Right cardiac atrium (tissue), 5 donors: Measurements from ENCODE around the gene TAS1R2. TPM values are rescaled to one million over a fixed set of nuclear protein-coding genes. Genes with fewer than 3 reads are reported as not detected.
"Not testable (repeated sequence)": the region's sequence is repeated elsewhere in the genome, so short reads cannot be mapped to it uniquely, and the experiment has no call there.

Experiments
- ATAC-seq, 2 donors: fragments of 200-7000 bp; cut with Tn5 transposase; one replicate each; pipeline versions ENCODE4 v1.8.0 to v1.9.1; 2020; ENCODE audit warnings: moderate library complexity in 2 of 2, mild to moderate bottlenecking in 1 of 2
- DNase-seq, 3 donors: peaks; one replicate each; pipeline ENCODE4 v3.0.0-alpha.2; 2020
- H3K27ac ChIP-seq: one replicate; pipeline ENCODE4 v1.5.1; 2013; ENCODE audit warnings: mild to moderate bottlenecking, low read length, control low read depth, moderate library complexity
- H3K27me3 ChIP-seq: one replicate; pipeline ENCODE4 v1.6.1; 2013; ENCODE audit not compliant: control insufficient read depth, insufficient read depth
- H3K4me1 ChIP-seq: one replicate; pipeline ENCODE4 v1.6.1; 2013; ENCODE audit warnings: low read length; ENCODE audit not compliant: control insufficient read depth, insufficient read depth
- H3K4me3 ChIP-seq: one replicate; pipeline ENCODE4 v1.5.1; 2013; ENCODE audit warnings: low read length, control low read depth
- H3K9me3 ChIP-seq: one replicate; pipeline ENCODE4 v1.6.1; 2013; ENCODE audit warnings: low read length; ENCODE audit not compliant: control insufficient read depth
- WGBS: extraction: QIAGEN DNeasy Blood & Tissue Kit; methylation state at CpG from one replicate; pipeline ENCODE4 v1.1.7; 2013; 5-methylcytosine and 5-hydroxymethylcytosine counted together
- intact Hi-C, 4 donors: fragments of 100-400 bp; cut with DNase I; formaldehyde crosslinking; loops; one replicate each; pipeline versions ENCODE4 v1.11.0 to v1.14.0; 2022 to 2023
- polyA plus RNA-seq: library from polyadenylated mRNA; stranded (reverse); fragments of 200-250 nt; gene quantifications from one replicate; pipeline ENCODE4 v1.2.3, GENCODE V29; 2013
- total RNA-seq, 4 donors: library from RNA; stranded (reverse); fragmentation: NEBNext Ultra II Directional; extraction: Animal tissue kit (Norgen Biotek cat#: 25700); gene quantifications; one replicate each; pipeline ENCODE4 v1.2.1, GENCODE V29; 2021
- donor health status: healthy with polysubstance abuse.
- donor health status: DM: no; HTN: yes; CAD: no.
- donor health status: DM: no; HTN: no; CAD: no.
- donor health status: DM: no; HTN: yes; CAD: no; lungs with severe emphysema.
- donor health status: DM: yes; HTN: yes; CAD: no.

The TAS1R2 gene
- total and polyA plus RNA-seq, 5 donors = not detected

- H3K9me3 ChIP-seq = no peaks in the 10 kb centered on the region
- no peak for DNase-seq
- H3K4me3 ChIP-seq = no peak overlapping the region
- 91% methylated on average over 8 of the region's 8 CpGs for WGBS
- no peaks in the 10 kb centered on the region for H3K27me3 ChIP-seq
- intact Hi-C loops = no loop called here
- no peak overlapping the region for H3K27ac ChIP-seq
- ATAC-seq = no peak
- peaks cover 4% of the 10 kb centered on the region for H3K4me1 ChIP-seq
Measured at GRCh38 chr1:18898567-18898966, 39.1 kb upstream of the TAS1R2 start.

- no peaks in the 10 kb centered on the region for H3K9me3 ChIP-seq
- whole genome bisulfite sequencing = 86% methylated on average over 6 of the region's 6 CpGs
- DNase-seq (no peak), ATAC-seq (no peak)
- H3K27me3 ChIP-seq = no peaks in the 10 kb centered on the region
- no peak overlapping the region for H3K4me3 ChIP-seq
- peaks cover 2% of the 10 kb centered on the region for H3K4me1 ChIP-seq
- intact Hi-C loops = no loop called here
- no peak overlapping the region for H3K27ac ChIP-seq
Measured at GRCh38 chr1:18895317-18895716, 35.9 kb upstream of the TAS1R2 start.

- Histone ChIP-seq H3K27ac (no peak overlapping the region), H3K27me3 (no peaks in the 10 kb centered on the region), H3K4me3 (no peak overlapping the region), H3K9me3 (no peaks in the 10 kb centered on the region), H3K4me1 (peaks cover 2% of the 10 kb centered on the region)
- ATAC-seq (no peak), DNase-seq (no peak)
- 93% methylated on average over 7 of the region's 7 CpGs for WGBS
- intact Hi-C loops = no loop called here
Measured at GRCh38 chr1:18893120-18893519, 33.7 kb upstream of the TAS1R2 start.

- H3K9me3 ChIP-seq, H3K4me3 ChIP-seq, DNase-seq, intact Hi-C loops, H3K4me1 ChIP-seq, H3K27ac ChIP-seq, ATAC-seq, H3K27me3 ChIP-seq: not testable (repeated sequence)
- WGBS = 73% methylated on average over 7 of the region's 7 CpGs
Measured at GRCh38 chr1:18891858-18892257, 32.4 kb upstream of the TAS1R2 start.

- no peak for DNase-seq
Measured at GRCh38 chr1:18891426-18891780, 31.9 kb upstream of the TAS1R2 start.

GRCh38 chr1:18890706-18891425 is 31.4 kb upstream of the TAS1R2 start:
- H3K4me1 ChIP-seq = peaks cover 2% of the 10 kb centered on the region
- no peak overlapping the region for H3K27ac ChIP-seq
- no peak for DNase-seq
- no peak overlapping the region for H3K4me3 ChIP-seq
- no peaks in the 10 kb centered on the region for H3K9me3 ChIP-seq
- H3K27me3 ChIP-seq = no peaks in the 10 kb centered on the region
- 62% methylated on average over 6 of the region's 6 CpGs for WGBS
- intact Hi-C loops = no loop called here
- peak in 1 of 2 donors; percentile 65 for ATAC-seq

More at GRCh38 chr1:18891426-18891780, 31.9 kb upstream of the TAS1R2 start:
- intact Hi-C loops = no loop called here
- peaks cover 2% of the 10 kb centered on the region for H3K4me1 ChIP-seq
- H3K9me3 ChIP-seq = no peaks in the 10 kb centered on the region
- no peak overlapping the region for H3K4me3 ChIP-seq
- no peak overlapping the region for H3K27ac ChIP-seq
- no peaks in the 10 kb centered on the region for H3K27me3 ChIP-seq
- no peak for ATAC-seq
- 85% methylated on average over 7 of the region's 7 CpGs for WGBS

GRCh38 chr1:18886003-18886335 is 26.5 kb upstream of the TAS1R2 start:
- intact Hi-C loops = no loop called here
- DNase-seq (no peak), ATAC-seq (no peak)
- Histone ChIP-seq H3K9me3 (no peaks in the 10 kb centered on the region), H3K4me1 (peaks cover 2% of the 10 kb centered on the region), H3K27me3 (no peaks in the 10 kb centered on the region), H3K27ac (no peak overlapping the region), H3K4me3 (no peak overlapping the region)
- WGBS = 98% methylated on average over 1 of the region's 1 CpG

- Histone ChIP-seq H3K4me3 (no peak overlapping the region), H3K27me3 (no peaks in the 10 kb centered on the region), H3K4me1 (no peaks in the 10 kb centered on the region), H3K9me3 (no peaks in the 10 kb centered on the region), H3K27ac (no peak overlapping the region)
- ATAC-seq (no peak), DNase-seq (peak in 1 of 3 donors; percentile 28)
- intact Hi-C loops = no loop called here
- 91% methylated on average over 17 of the region's 17 CpGs for WGBS
Measured at GRCh38 chr1:18885311-18886002, 26.0 kb upstream of the TAS1R2 start.

- DNase-seq (peak in 2 of 3 donors; percentile 9 to 18), ATAC-seq (no peak)
- Histone ChIP-seq H3K4me3 (no peak overlapping the region), H3K4me1 (no peaks in the 10 kb centered on the region), H3K27me3 (no peaks in the 10 kb centered on the region), H3K9me3 (no peaks in the 10 kb centered on the region), H3K27ac (no peak overlapping the region)
- WGBS = 83% methylated on average over 6 of the region's 6 CpGs
- intact Hi-C loops = no loop called here
Measured at GRCh38 chr1:18884727-18885126, 25.3 kb upstream of the TAS1R2 start.

- intact Hi-C loops = no loop called here
- no peaks in the 10 kb centered on the region for H3K4me1 ChIP-seq
- H3K4me3 ChIP-seq = no peak overlapping the region
- no peak overlapping the region for H3K27ac ChIP-seq
- WGBS = 57% methylated on average over 4 of the region's 4 CpGs
- H3K9me3 ChIP-seq = no peaks in the 10 kb centered on the region
- DNase-seq (no peak), ATAC-seq (no peak)
- no peaks in the 10 kb centered on the region for H3K27me3 ChIP-seq
Measured at GRCh38 chr1:18884419-18884717, 24.9 kb upstream of the TAS1R2 start.

- WGBS = 45% methylated on average over 14 of the region's 14 CpGs
- no peak overlapping the region for H3K27ac ChIP-seq
- ATAC-seq (peak; percentile 46 to 68), DNase-seq (peak; percentile 77 to 92 (median 89))
- no peak overlapping the region for H3K4me3 ChIP-seq
- H3K9me3 ChIP-seq = no peaks in the 10 kb centered on the region
- H3K4me1 ChIP-seq = no peaks in the 10 kb centered on the region
- intact Hi-C loops = no loop called here
- H3K27me3 ChIP-seq = no peaks in the 10 kb centered on the region
Measured at GRCh38 chr1:18883636-18884418, 24.4 kb upstream of the TAS1R2 start.
